HEK293 (cell line): Measurements from ENCODE around the gene IPO8.
"Not testable (repeated sequence)": the region's sequence is repeated elsewhere in the genome, so short reads cannot be mapped to it uniquely, and the experiment has no call there.

ENCODE experiments used
- CTCF ChIA-PET: fragments of 350-600 bp; formaldehyde crosslinking; extraction: SDS; loops from one replicate; lab custom pipeline; 2021; ENCODE audit warnings: antibody characterized with exemption; lab: Yijun Ruan, JAX
- POLR2A ChIA-PET: fragments of 300-600 bp; formaldehyde crosslinking; extraction: SDS; loops from one replicate; lab custom pipeline; 2020; ENCODE audit warnings: antibody characterized with exemption, inconsistent platforms; lab: Yijun Ruan, JAX
- H3K27ac ChIP-seq: fragments of 200-500 bp; sonication (Bioruptor generic); 2 replicates; pipeline ENCODE4 v1.5.1; 2014; ENCODE audit warnings: low read depth, low read length, control low read depth, inconsistent platforms; ENCODE audit errors: extremely low read depth
- H3K36me3 ChIP-seq, 2 experiments: fragments of 200-500 bp in 1 of 2; sonication (Bioruptor generic) in 1 of 2; 1 replicate in 1 of 2; 2 replicates in 1 of 2; pipeline ENCODE4 v1.5.1; 2014 to 2017; ENCODE audit warnings: inconsistent platforms in 2 of 2, low read length in 2 of 2; ENCODE audit not compliant: control insufficient read depth in 2 of 2, insufficient read depth in 1 of 2
- H3K4me1 ChIP-seq: fragments of 200-500 bp; sonication (Bioruptor generic); 2 replicates; pipeline ENCODE4 v1.5.1; 2014; ENCODE audit warnings: mild to moderate bottlenecking, low read length, inconsistent platforms; ENCODE audit not compliant: control insufficient read depth, insufficient read depth
- H3K4me3 ChIP-seq: 2 replicates; pipeline ENCODE4 v1.5.1; 2011; ENCODE audit warnings: low read depth, mild to moderate bottlenecking, control low read depth, low read length, moderate library complexity
- H3K9me3 ChIP-seq: fragments of 200-500 bp; sonication (Bioruptor generic); 2 replicates; pipeline ENCODE4 v1.5.1; 2014; ENCODE audit warnings: low read depth, low read length, inconsistent platforms; ENCODE audit not compliant: control insufficient read depth, insufficient read depth
- BCL11B ChIP-seq: fragments of 450-650 bp; formaldehyde crosslinking; IDR thresholded peaks from 2 replicates; pipeline ENCODE4 v1.5.1; 2016; ENCODE audit warnings: low read depth, missing biosample characterization, missing genetic modification characterization
- KLF10 ChIP-seq: fragments of 450-650 bp; IDR thresholded peaks from 2 replicates; pipeline ENCODE4 v1.5.1; 2018; ENCODE audit warnings: missing biosample characterization, mild to moderate bottlenecking, missing genetic modification characterization
- OSR2 ChIP-seq: fragments of 450-650 bp; formaldehyde crosslinking; IDR thresholded peaks from 2 replicates; pipeline ENCODE4 v1.5.1; 2016; ENCODE audit warnings: missing biosample characterization, missing genetic modification characterization
- SP7 ChIP-seq: fragments of 450-650 bp; formaldehyde crosslinking; IDR thresholded peaks from 2 replicates; pipeline ENCODE4 v1.5.1; 2016; ENCODE audit warnings: missing biosample characterization, missing genetic modification characterization
- TCF7L2 ChIP-seq: IDR thresholded peaks from 2 replicates; pipeline ENCODE4 v1.6.1; 2011; ENCODE audit warnings: low read depth, mild to moderate bottlenecking, inconsistent platforms, low read length, moderate library complexity, borderline replicate concordance
- ZNF16 ChIP-seq: fragments of 450-650 bp; formaldehyde crosslinking; IDR thresholded peaks from 2 replicates; pipeline ENCODE4 v1.5.1; 2016; ENCODE audit warnings: low read depth, missing biosample characterization, missing genetic modification characterization
- ZNF211 ChIP-seq: fragments of 450-650 bp; formaldehyde crosslinking; IDR thresholded peaks from 2 replicates; pipeline ENCODE4 v1.5.1; 2016; ENCODE audit warnings: low read depth, missing biosample characterization, missing genetic modification characterization
- ZNF23 ChIP-seq: fragments of 450-650 bp; formaldehyde crosslinking; IDR thresholded peaks from 2 replicates; pipeline ENCODE4 v1.5.1; 2016; ENCODE audit warnings: missing biosample characterization, missing genetic modification characterization, borderline replicate concordance
- ZNF248 ChIP-seq: fragments of 450-650 bp; formaldehyde crosslinking; IDR thresholded peaks from 2 replicates; pipeline ENCODE4 v1.5.1; 2017; ENCODE audit warnings: missing biosample characterization, missing genetic modification characterization
- ZNF311 ChIP-seq: fragments of 450-650 bp; formaldehyde crosslinking; IDR thresholded peaks from 2 replicates; pipeline ENCODE4 v1.5.1; 2017; ENCODE audit warnings: missing biosample characterization, missing genetic modification characterization, borderline replicate concordance
- ZNF366 ChIP-seq: fragments of 450-650 bp; formaldehyde crosslinking; conservative IDR thresholded peaks from 2 replicates; pipeline ENCODE4 v1.5.1; 2016; ENCODE audit warnings: missing biosample characterization, missing genetic modification characterization
- ZNF521 ChIP-seq: fragments of 450-650 bp; formaldehyde crosslinking; IDR thresholded peaks from 2 replicates; pipeline ENCODE4 v1.5.1; 2017; ENCODE audit warnings: missing biosample characterization, mild to moderate bottlenecking, missing genetic modification characterization
- ZNF544 ChIP-seq: fragments of 450-650 bp; formaldehyde crosslinking; IDR thresholded peaks from 2 replicates; pipeline ENCODE4 v1.5.0; 2017; ENCODE audit warnings: missing biosample characterization, missing genetic modification characterization
- ZNF585B ChIP-seq: fragments of 450-650 bp; formaldehyde crosslinking; IDR thresholded peaks from 2 replicates; pipeline ENCODE4 v1.5.1; 2016; ENCODE audit warnings: missing biosample characterization, missing genetic modification characterization
- ZNF747 ChIP-seq: fragments of 450-650 bp; formaldehyde crosslinking; IDR thresholded peaks from 2 replicates; pipeline ENCODE4 v1.5.1; 2016; ENCODE audit warnings: missing biosample characterization, missing genetic modification characterization
- ZNF830 ChIP-seq: fragments of 450-650 bp; IDR thresholded peaks from 2 replicates; pipeline ENCODE4 v1.5.0; 2018; ENCODE audit warnings: missing biosample characterization, missing genetic modification characterization, low read depth, mild to moderate bottlenecking, moderate library complexity
- ZSCAN30 ChIP-seq: fragments of 450-650 bp; IDR thresholded peaks from 2 replicates; pipeline ENCODE4 v1.5.1; 2018; ENCODE audit warnings: missing biosample characterization, mild to moderate bottlenecking, missing genetic modification characterization, moderate library complexity
- TF ChIP-seq, protein P1 (sequence below): fragments of 450-650 bp; formaldehyde crosslinking; IDR thresholded peaks from 2 replicates; pipeline ENCODE4 v1.5.1; 2016; ENCODE audit warnings: missing biosample characterization, missing genetic modification characterization
- TF ChIP-seq, protein P2 (sequence below): fragments of 450-650 bp; formaldehyde crosslinking; optimal IDR thresholded peaks from 2 replicates; pipeline ENCODE3; 2016; ENCODE audit warnings: missing biosample characterization, mild to moderate bottlenecking, missing genetic modification characterization
- TF ChIP-seq, protein P3 (sequence below): fragments of 450-650 bp; formaldehyde crosslinking; IDR thresholded peaks from 2 replicates; pipeline ENCODE4 v1.5.0; 2017; ENCODE audit warnings: missing biosample characterization, missing genetic modification characterization, borderline replicate concordance
- TF ChIP-seq, protein P4 (sequence below): fragments of 450-650 bp; formaldehyde crosslinking; IDR thresholded peaks from 2 replicates; pipeline ENCODE4 v1.5.1; 2017; ENCODE audit warnings: missing biosample characterization, missing genetic modification characterization

Gene IPO8

DNA sequence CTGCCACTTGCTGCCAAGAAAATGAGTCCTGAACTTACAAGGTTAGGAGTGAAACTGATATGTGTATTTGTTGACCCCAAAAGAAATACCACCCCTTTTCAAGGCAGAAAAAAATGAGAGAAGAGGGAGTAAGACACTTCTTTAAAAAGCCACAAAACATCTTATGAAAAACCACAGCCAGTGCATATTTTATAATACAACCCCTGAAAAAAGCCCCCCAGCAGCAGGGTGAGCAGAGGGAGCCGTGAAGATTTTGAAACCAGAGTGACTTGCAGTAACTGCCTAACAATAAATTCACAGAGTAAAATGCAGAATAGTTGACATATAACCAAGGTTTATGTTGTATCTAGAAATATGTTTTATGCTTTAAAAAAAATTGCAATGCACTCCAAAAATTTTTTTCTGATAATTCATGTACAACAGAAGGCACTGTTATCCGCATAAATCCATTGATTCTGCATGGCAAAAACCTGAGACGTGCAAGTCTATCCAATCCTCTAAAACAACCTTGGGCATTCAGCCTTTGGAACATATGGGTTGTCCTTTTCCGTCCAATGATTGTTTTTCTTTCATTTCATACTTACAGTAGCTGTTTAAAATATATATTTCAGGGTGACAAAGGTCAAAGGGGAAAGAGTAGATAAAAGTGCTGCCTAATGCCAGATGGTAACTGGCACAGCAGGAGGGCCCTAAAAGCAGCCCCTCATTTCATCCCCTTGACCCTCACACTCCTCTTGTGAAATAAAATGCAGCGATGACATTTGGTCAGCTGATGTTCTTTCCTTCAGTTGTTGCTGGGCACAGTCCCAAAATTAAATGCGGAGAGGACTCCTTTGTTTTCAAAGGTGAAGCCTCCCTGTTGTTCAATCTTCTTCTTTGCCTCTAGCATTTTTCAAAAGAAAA lies 65.3 kb downstream of the IPO8 start (continued):
- TF ChIP-seq ZNF747, result no peak

DNA sequence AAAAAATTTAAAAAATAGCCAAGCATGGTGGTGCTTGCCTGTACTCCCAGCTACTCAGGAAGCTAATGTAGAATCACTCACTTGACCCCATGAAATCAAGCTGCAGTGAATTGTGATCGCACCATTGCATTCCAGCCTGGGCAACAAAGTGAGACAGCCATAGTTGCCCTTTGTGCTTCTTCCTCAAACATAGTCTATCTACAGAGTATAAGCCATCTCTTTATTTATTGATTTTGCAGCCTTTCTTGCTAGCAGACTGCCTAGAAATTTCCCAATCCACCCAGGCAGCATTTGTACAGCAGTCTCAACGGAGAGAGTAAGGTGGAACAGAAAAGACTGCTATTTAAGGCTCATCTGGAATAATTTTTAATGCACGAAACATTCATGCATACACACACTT lies 68.8 kb downstream of the IPO8 start:
- peaks cover 0 to 29% of the 10 kb centered on the region in 2 experiments; a peak in 1 of 3 replicates for H3K36me3 ChIP-seq
- H3K4me3 ChIP-seq, result no peak overlapping the region
- POLR2A ChIA-PET, result no interaction called here
- TF ChIP-seq, protein P1, sequence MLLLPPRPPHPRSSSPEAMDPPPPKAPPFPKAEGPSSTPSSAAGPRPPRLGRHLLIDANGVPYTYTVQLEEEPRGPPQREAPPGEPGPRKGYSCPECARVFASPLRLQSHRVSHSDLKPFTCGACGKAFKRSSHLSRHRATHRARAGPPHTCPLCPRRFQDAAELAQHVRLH (tag by site-specific recombination), result no peak
- no peak for TF ChIP-seq ZNF830
- no peak for TF ChIP-seq ZNF311 (tag by site-specific recombination)
- TF ChIP-seq ZNF211 (tag by site-specific recombination), result no peak
- no peaks in the 10 kb centered on the region for H3K4me1 ChIP-seq
- CTCF ChIA-PET, result no interaction called here
- H3K27ac ChIP-seq, result no peak overlapping the region
- no peaks in the 10 kb centered on the region for H3K9me3 ChIP-seq

DNA sequence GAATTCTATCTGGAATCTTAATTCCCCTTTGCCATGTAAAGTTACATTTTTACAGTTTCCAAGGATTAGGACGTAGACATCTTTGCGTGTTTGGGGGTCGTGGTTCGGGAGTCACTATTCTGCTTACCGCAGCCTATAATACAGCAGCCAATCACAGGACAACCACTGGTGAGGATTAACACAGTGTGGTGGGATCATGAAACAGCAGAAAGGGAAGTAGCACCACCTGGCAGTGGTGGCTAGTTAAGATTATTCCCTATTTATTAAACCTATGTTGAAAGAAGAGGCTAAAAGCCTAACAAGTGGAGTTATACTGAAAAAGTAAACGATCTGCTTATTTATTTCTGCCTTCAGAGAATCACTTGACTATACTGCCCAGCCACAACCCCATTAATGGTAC lies 71.7 kb downstream of the IPO8 start:
- TF ChIP-seq KLF10, result no peak
- TF ChIP-seq BCL11B (tag by site-specific recombination), result no peak
- TF ChIP-seq, protein P2, sequence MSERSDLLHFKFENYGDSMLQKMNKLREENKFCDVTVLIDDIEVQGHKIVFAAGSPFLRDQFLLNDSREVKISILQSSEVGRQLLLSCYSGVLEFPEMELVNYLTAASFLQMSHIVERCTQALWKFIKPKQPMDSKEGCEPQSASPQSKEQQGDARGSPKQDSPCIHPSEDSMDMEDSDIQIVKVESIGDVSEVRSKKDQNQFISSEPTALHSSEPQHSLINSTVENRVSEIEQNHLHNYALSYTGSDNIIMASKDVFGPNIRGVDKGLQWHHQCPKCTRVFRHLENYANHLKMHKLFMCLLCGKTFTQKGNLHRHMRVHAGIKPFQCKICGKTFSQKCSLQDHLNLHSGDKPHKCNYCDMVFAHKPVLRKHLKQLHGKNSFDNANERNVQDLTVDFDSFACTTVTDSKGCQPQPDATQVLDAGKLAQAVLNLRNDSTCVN (tag by site-specific recombination), result no peak
- no peak for TF ChIP-seq ZNF521
- TF ChIP-seq ZSCAN30, result no peak
- TF ChIP-seq ZNF366, result no peak
- no peak for TF ChIP-seq TCF7L2
- no peak for TF ChIP-seq ZNF747
- TF ChIP-seq, protein P3, sequence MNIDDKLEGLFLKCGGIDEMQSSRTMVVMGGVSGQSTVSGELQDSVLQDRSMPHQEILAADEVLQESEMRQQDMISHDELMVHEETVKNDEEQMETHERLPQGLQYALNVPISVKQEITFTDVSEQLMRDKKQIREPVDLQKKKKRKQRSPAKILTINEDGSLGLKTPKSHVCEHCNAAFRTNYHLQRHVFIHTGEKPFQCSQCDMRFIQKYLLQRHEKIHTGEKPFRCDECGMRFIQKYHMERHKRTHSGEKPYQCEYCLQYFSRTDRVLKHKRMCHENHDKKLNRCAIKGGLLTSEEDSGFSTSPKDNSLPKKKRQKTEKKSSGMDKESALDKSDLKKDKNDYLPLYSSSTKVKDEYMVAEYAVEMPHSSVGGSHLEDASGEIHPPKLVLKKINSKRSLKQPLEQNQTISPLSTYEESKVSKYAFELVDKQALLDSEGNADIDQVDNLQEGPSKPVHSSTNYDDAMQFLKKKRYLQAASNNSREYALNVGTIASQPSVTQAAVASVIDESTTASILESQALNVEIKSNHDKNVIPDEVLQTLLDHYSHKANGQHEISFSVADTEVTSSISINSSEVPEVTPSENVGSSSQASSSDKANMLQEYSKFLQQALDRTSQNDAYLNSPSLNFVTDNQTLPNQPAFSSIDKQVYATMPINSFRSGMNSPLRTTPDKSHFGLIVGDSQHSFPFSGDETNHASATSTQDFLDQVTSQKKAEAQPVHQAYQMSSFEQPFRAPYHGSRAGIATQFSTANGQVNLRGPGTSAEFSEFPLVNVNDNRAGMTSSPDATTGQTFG, result no peak
- no peak for TF ChIP-seq OSR2 (tag by site-specific recombination)
- TF ChIP-seq ZNF544 (tag by site-specific recombination), result no peak
- TF ChIP-seq ZNF248, result no peak
- no peak for TF ChIP-seq ZNF585B
- Histone ChIP-seq H3K36me3 (peaks cover 0 to 7% of the 10 kb centered on the region in 2 experiments; a peak in 1 of 3 replicates), H3K4me3 (no peak overlapping the region), H3K9me3 (no peaks in the 10 kb centered on the region), H3K4me1 (no peaks in the 10 kb centered on the region), H3K27ac (no peak overlapping the region)
- CTCF ChIA-PET, result no interaction called here
- POLR2A ChIA-PET, result no interaction called here

DNA sequence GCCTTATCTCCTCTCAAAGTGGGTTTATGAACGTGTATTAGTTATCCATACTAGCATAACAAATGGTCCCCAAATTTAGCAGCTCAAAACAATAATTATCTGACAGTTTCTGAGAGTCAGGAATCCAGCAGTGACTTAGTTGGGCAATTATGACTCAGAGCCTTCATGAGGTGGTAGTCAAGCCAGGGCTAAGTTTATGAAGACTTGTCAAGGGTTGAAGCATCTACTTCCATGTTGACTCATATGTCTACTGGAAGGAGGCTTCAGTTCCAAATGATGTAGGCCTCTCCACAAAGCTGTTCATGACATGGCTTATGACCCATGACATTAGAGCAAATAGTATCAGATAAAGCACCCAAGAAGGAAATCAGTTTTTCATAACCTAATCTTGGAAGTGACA lies 73.2 kb downstream of the IPO8 start:
- ChIA-PET POLR2A (no interaction called here), CTCF (interaction anchor here (0.6 kb wide), 1 partner anchor 60 kb away, joined by 3 read pairs; no protein-coding TSS in a partner anchor)
- no peaks in the 10 kb centered on the region for H3K9me3 ChIP-seq
- H3K4me3 ChIP-seq, result no peak overlapping the region
- no peaks in the 10 kb centered on the region for H3K36me3 ChIP-seq
- TF ChIP-seq ZNF16 (tag by site-specific recombination) (no peak), ZNF23 (tag by site-specific recombination) (no peak), SP7 (tag by site-specific recombination) (0 out of 2 replicates have a peak, but pooled peaks have one; percentile 15)
- TF ChIP-seq, protein P4, sequence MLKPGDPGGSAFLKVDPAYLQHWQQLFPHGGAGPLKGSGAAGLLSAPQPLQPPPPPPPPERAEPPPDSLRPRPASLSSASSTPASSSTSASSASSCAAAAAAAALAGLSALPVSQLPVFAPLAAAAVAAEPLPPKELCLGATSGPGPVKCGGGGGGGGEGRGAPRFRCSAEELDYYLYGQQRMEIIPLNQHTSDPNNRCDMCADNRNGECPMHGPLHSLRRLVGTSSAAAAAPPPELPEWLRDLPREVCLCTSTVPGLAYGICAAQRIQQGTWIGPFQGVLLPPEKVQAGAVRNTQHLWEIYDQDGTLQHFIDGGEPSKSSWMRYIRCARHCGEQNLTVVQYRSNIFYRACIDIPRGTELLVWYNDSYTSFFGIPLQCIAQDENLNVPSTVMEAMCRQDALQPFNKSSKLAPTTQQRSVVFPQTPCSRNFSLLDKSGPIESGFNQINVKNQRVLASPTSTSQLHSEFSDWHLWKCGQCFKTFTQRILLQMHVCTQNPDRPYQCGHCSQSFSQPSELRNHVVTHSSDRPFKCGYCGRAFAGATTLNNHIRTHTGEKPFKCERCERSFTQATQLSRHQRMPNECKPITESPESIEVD (tag by site-specific recombination), result no peak
- H3K4me1 ChIP-seq, result no peaks in the 10 kb centered on the region
- H3K27ac ChIP-seq, result no peak overlapping the region

DNA sequence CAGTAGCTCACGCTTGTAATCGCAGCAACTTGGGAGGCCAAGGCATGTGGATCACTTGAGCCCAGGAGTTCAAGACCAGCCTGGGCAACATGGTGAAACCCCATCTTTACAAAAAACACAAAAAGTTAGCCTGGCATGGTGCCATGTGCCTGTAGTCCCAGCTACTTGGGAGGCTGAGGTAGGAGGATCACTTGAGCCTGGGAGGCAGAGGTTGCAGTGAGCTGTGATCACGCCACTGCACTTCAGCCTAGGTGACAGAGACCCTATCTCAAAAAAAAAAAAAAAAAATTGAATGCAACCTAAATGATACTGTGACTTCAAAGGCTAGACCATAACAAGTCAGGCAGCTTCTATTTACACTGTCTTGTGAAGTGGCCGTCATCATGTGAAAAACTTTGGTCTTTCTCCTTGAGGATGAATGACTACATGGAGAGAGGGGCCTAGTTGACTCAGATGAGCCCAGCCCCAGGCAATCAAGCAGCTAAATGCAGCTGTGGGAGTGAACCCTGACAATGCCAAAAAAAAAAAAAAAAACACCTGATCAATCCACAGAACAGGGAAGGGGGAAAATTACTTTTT lies 73.9 kb downstream of the IPO8 start:
- POLR2A ChIA-PET, H3K4me1 ChIP-seq, H3K27ac ChIP-seq, H3K9me3 ChIP-seq, H3K36me3 ChIP-seq, H3K4me3 ChIP-seq, CTCF ChIA-PET: not testable (repeated sequence)
